ENCODE data around the gene CRNKL1. TPM values are rescaled to one million over a fixed set of nuclear protein-coding genes. Genes with fewer than 3 reads are reported as not detected.

The CRNKL1 gene
- total RNA-seq, 1 donor from 2014 or later, result 38.1 TPM

- Histone ChIP-seq H3K36me3 (ENCODE audit: control insufficient read depth in 3 of 3, insufficient read depth in 3 of 3, low read length in 3 of 3) (no peaks in the 10 kb centered on the region), H3K27ac (ENCODE audit: low read depth, low read length) (no peak overlapping the region), H3K4me3 (ENCODE audit: low read length in 3 of 3) (no peak overlapping the region), H3K9me3 (ENCODE audit: control insufficient read depth in 3 of 3, low read length in 3 of 3) (no peaks in the 10 kb centered on the region), H3K9ac (ENCODE audit: low read depth in 1 of 3, low read length in 3 of 3) (no peak overlapping the region), H3K4me1 (ENCODE audit: control insufficient read depth in 3 of 3, insufficient read depth in 3 of 3, low read length in 3 of 3) (no peaks in the 10 kb centered on the region), H3K27me3 (ENCODE audit: control insufficient read depth in 3 of 3, insufficient read depth in 3 of 3, low read length in 3 of 3) (no peaks in the 10 kb centered on the region)
Observed at GRCh38 chr20:20065361-20065760, 13.1 kb upstream of the CRNKL1 start.

GRCh38 chr20:20063941-20064702 lies 11.9 kb upstream of the CRNKL1 start:
- Histone ChIP-seq H3K36me3 (ENCODE audit: control insufficient read depth in 3 of 3, insufficient read depth in 3 of 3, low read length in 3 of 3) (no peaks in the 10 kb centered on the region), H3K27ac (ENCODE audit: low read depth, low read length) (no peak overlapping the region), H3K27me3 (ENCODE audit: control insufficient read depth in 3 of 3, insufficient read depth in 3 of 3, low read length in 3 of 3) (no peaks in the 10 kb centered on the region), H3K4me3 (ENCODE audit: low read length in 3 of 3) (no peak overlapping the region), H3K9me3 (ENCODE audit: control insufficient read depth in 3 of 3, low read length in 3 of 3) (no peaks in the 10 kb centered on the region), H3K9ac (ENCODE audit: low read depth in 1 of 3, low read length in 3 of 3) (no peak overlapping the region), H3K4me1 (ENCODE audit: control insufficient read depth in 3 of 3, insufficient read depth in 3 of 3, low read length in 3 of 3) (no peaks in the 10 kb centered on the region)

GRCh38 chr20:20060234-20060998 lies 8.2 kb upstream of the CRNKL1 start:
- H3K9ac ChIP-seq (ENCODE audit: low read depth in 1 of 3, low read length in 3 of 3), result no peak overlapping the region
- H3K27me3 ChIP-seq (ENCODE audit: control insufficient read depth in 3 of 3, insufficient read depth in 3 of 3, low read length in 3 of 3), result no peaks in the 10 kb centered on the region
- H3K4me1 ChIP-seq (ENCODE audit: control insufficient read depth in 3 of 3, insufficient read depth in 3 of 3, low read length in 3 of 3), result no peaks in the 10 kb centered on the region
- no peaks in the 10 kb centered on the region for H3K36me3 ChIP-seq (ENCODE audit: control insufficient read depth in 3 of 3, insufficient read depth in 3 of 3, low read length in 3 of 3)
- H3K4me3 ChIP-seq (ENCODE audit: low read length in 3 of 3), result no peak overlapping the region
- no peak overlapping the region for H3K27ac ChIP-seq (ENCODE audit: low read depth, low read length)
- no peaks in the 10 kb centered on the region for H3K9me3 ChIP-seq (ENCODE audit: control insufficient read depth in 3 of 3, low read length in 3 of 3)

GRCh38 chr20:20051767-20052073 lies 546 bp downstream of the CRNKL1 start:
- H3K4me3 ChIP-seq (ENCODE audit: low read length in 3 of 3), result peak overlapping the region; percentile 95 to 98 (median 95)
- H3K27me3 ChIP-seq (ENCODE audit: control insufficient read depth in 3 of 3, insufficient read depth in 3 of 3, low read length in 3 of 3), result no peaks in the 10 kb centered on the region
- peaks cover 5 to 12% (median 11%) of the 10 kb centered on the region in 3 donors for H3K4me1 ChIP-seq (ENCODE audit: control insufficient read depth in 3 of 3, insufficient read depth in 3 of 3, low read length in 3 of 3)
- H3K9me3 ChIP-seq (ENCODE audit: control insufficient read depth in 3 of 3, low read length in 3 of 3), result no peaks in the 10 kb centered on the region
- peaks cover 25 to 37% (median 34%) of the 10 kb centered on the region in 3 donors for H3K36me3 ChIP-seq (ENCODE audit: control insufficient read depth in 3 of 3, insufficient read depth in 3 of 3, low read length in 3 of 3)
- H3K27ac ChIP-seq (ENCODE audit: low read depth, low read length), result peak overlapping the region; percentile 89
- H3K9ac ChIP-seq (ENCODE audit: low read depth in 1 of 3, low read length in 3 of 3), result peak overlapping the region; percentile 87 to 96 (median 95)

- H3K9ac ChIP-seq (ENCODE audit: low read depth in 1 of 3, low read length in 3 of 3), result no peak overlapping the region
- H3K27me3 ChIP-seq (ENCODE audit: control insufficient read depth in 3 of 3, insufficient read depth in 3 of 3, low read length in 3 of 3), result no peaks in the 10 kb centered on the region
- no peaks in the 10 kb centered on the region for H3K4me1 ChIP-seq (ENCODE audit: control insufficient read depth in 3 of 3, insufficient read depth in 3 of 3, low read length in 3 of 3)
- no peak overlapping the region for H3K4me3 ChIP-seq (ENCODE audit: low read length in 3 of 3)
- H3K36me3 ChIP-seq (ENCODE audit: control insufficient read depth in 3 of 3, insufficient read depth in 3 of 3, low read length in 3 of 3), result peaks cover 65 to 88% (median 87%) of the 10 kb centered on the region in 3 donors
- H3K27ac ChIP-seq (ENCODE audit: low read depth, low read length), result no peak overlapping the region
- H3K9me3 ChIP-seq (ENCODE audit: control insufficient read depth in 3 of 3, low read length in 3 of 3), result no peaks in the 10 kb centered on the region
Observed at GRCh38 chr20:20039752-20040387, 12.4 kb downstream of the CRNKL1 start.

GRCh38 chr20:20038586-20038985 lies 13.7 kb downstream of the CRNKL1 start:
- Histone ChIP-seq H3K9me3 (ENCODE audit: control insufficient read depth in 3 of 3, low read length in 3 of 3) (no peaks in the 10 kb centered on the region), H3K27me3 (ENCODE audit: control insufficient read depth in 3 of 3, insufficient read depth in 3 of 3, low read length in 3 of 3) (no peaks in the 10 kb centered on the region), H3K9ac (ENCODE audit: low read depth in 1 of 3, low read length in 3 of 3) (no peak overlapping the region), H3K27ac (ENCODE audit: low read depth, low read length) (no peak overlapping the region), H3K4me1 (ENCODE audit: control insufficient read depth in 3 of 3, insufficient read depth in 3 of 3, low read length in 3 of 3) (no peaks in the 10 kb centered on the region), H3K4me3 (ENCODE audit: low read length in 3 of 3) (no peak overlapping the region), H3K36me3 (ENCODE audit: control insufficient read depth in 3 of 3, insufficient read depth in 3 of 3, low read length in 3 of 3) (peaks cover 60 to 83% (median 82%) of the 10 kb centered on the region in 3 donors)

GRCh38 chr20:20037960-20038359 lies 14.3 kb downstream of the CRNKL1 start:
- Histone ChIP-seq H3K36me3 (ENCODE audit: control insufficient read depth in 3 of 3, insufficient read depth in 3 of 3, low read length in 3 of 3) (peaks cover 57 to 81% (median 78%) of the 10 kb centered on the region in 3 donors), H3K4me3 (ENCODE audit: low read length in 3 of 3) (no peak overlapping the region), H3K27me3 (ENCODE audit: control insufficient read depth in 3 of 3, insufficient read depth in 3 of 3, low read length in 3 of 3) (no peaks in the 10 kb centered on the region), H3K9ac (ENCODE audit: low read depth in 1 of 3, low read length in 3 of 3) (no peak overlapping the region), H3K4me1 (ENCODE audit: control insufficient read depth in 3 of 3, insufficient read depth in 3 of 3, low read length in 3 of 3) (no peaks in the 10 kb centered on the region), H3K27ac (ENCODE audit: low read depth, low read length) (no peak overlapping the region), H3K9me3 (ENCODE audit: control insufficient read depth in 3 of 3, low read length in 3 of 3) (no peaks in the 10 kb centered on the region)

GRCh38 chr20:20036756-20037155 lies 15.5 kb downstream of the CRNKL1 start:
- no peak overlapping the region for H3K9ac ChIP-seq (ENCODE audit: low read depth in 1 of 3, low read length in 3 of 3)
- H3K9me3 ChIP-seq (ENCODE audit: control insufficient read depth in 3 of 3, low read length in 3 of 3), result no peaks in the 10 kb centered on the region
- no peaks in the 10 kb centered on the region for H3K4me1 ChIP-seq (ENCODE audit: control insufficient read depth in 3 of 3, insufficient read depth in 3 of 3, low read length in 3 of 3)
- H3K36me3 ChIP-seq (ENCODE audit: control insufficient read depth in 3 of 3, insufficient read depth in 3 of 3, low read length in 3 of 3), result peaks cover 53 to 81% (median 72%) of the 10 kb centered on the region in 3 donors
- no peak overlapping the region for H3K27ac ChIP-seq (ENCODE audit: low read depth, low read length)
- H3K4me3 ChIP-seq (ENCODE audit: low read length in 3 of 3), result no peak overlapping the region
- H3K27me3 ChIP-seq (ENCODE audit: control insufficient read depth in 3 of 3, insufficient read depth in 3 of 3, low read length in 3 of 3), result no peaks in the 10 kb centered on the region

- no peak overlapping the region for H3K9ac ChIP-seq (ENCODE audit: low read depth in 1 of 3, low read length in 3 of 3)
- H3K4me1 ChIP-seq (ENCODE audit: control insufficient read depth in 3 of 3, insufficient read depth in 3 of 3, low read length in 3 of 3), result no peaks in the 10 kb centered on the region
- H3K4me3 ChIP-seq (ENCODE audit: low read length in 3 of 3), result no peak overlapping the region
- no peaks in the 10 kb centered on the region for H3K9me3 ChIP-seq (ENCODE audit: control insufficient read depth in 3 of 3, low read length in 3 of 3)
- no peaks in the 10 kb centered on the region for H3K27me3 ChIP-seq (ENCODE audit: control insufficient read depth in 3 of 3, insufficient read depth in 3 of 3, low read length in 3 of 3)
- peaks cover 37 to 61% (median 53%) of the 10 kb centered on the region in 3 donors for H3K36me3 ChIP-seq (ENCODE audit: control insufficient read depth in 3 of 3, insufficient read depth in 3 of 3, low read length in 3 of 3)
- no peak overlapping the region for H3K27ac ChIP-seq (ENCODE audit: low read depth, low read length)
Observed at GRCh38 chr20:20034486-20034885, 17.8 kb downstream of the CRNKL1 start.

GRCh38 chr20:20031790-20032189 lies 20.5 kb downstream of the CRNKL1 start:
- no peak overlapping the region for H3K9ac ChIP-seq (ENCODE audit: low read depth in 1 of 3, low read length in 3 of 3)
- H3K27ac ChIP-seq (ENCODE audit: low read depth, low read length), result no peak overlapping the region
- peaks cover 0 to 3% (median 2%) of the 10 kb centered on the region in 3 donors for H3K4me1 ChIP-seq (ENCODE audit: control insufficient read depth in 3 of 3, insufficient read depth in 3 of 3, low read length in 3 of 3)
- no peak overlapping the region for H3K4me3 ChIP-seq (ENCODE audit: low read length in 3 of 3)
- no peaks in the 10 kb centered on the region for H3K27me3 ChIP-seq (ENCODE audit: control insufficient read depth in 3 of 3, insufficient read depth in 3 of 3, low read length in 3 of 3)
- peaks cover 15 to 34% (median 32%) of the 10 kb centered on the region in 3 donors for H3K36me3 ChIP-seq (ENCODE audit: control insufficient read depth in 3 of 3, insufficient read depth in 3 of 3, low read length in 3 of 3)
- no peaks in the 10 kb centered on the region for H3K9me3 ChIP-seq (ENCODE audit: control insufficient read depth in 3 of 3, low read length in 3 of 3)
